HepG2 (cell line): Measurements from ENCODE around the gene DIS3L2. TPM values are rescaled to one million over a fixed set of nuclear protein-coding genes. Genes with fewer than 3 reads are reported as not detected.

Source experiments
- CBX1 ChIP-seq: IDR thresholded peaks from one replicate; pipeline ENCODE4 v1.6.1; 2016; ENCODE audit warnings: antibody characterized with exemption, low read depth
- CCDC6 ChIP-seq: sonication (generic); formaldehyde crosslinking; IDR thresholded peaks from 2 replicates; pipeline ENCODE4 v1.8.1; 2022; ENCODE audit warnings: mild to moderate bottlenecking, missing genetic modification reagents, moderate library complexity
- ELF3 ChIP-seq: IDR thresholded peaks from 2 replicates; pipeline ENCODE4 v1.6.1; 2016; ENCODE audit warnings: missing genetic modification reagents, missing compliant biosample characterization
- FOSL1 ChIP-seq: sonication (generic); formaldehyde crosslinking; IDR thresholded peaks from 2 replicates; pipeline ENCODE4 v1.9.0; 2021; ENCODE audit warnings: missing genetic modification reagents, borderline replicate concordance
- HOXA9 ChIP-seq: sonication (generic); formaldehyde crosslinking; IDR thresholded peaks from 2 replicates; pipeline ENCODE4 v1.8.1; 2022; ENCODE audit warnings: missing genetic modification reagents, mild to moderate bottlenecking, moderate library complexity, borderline replicate concordance
- KAT7 ChIP-seq: IDR thresholded peaks from 2 replicates; pipeline ENCODE4 v1.6.1; 2018; ENCODE audit warnings: borderline replicate concordance, missing compliant biosample characterization
- NR2F2 ChIP-seq: IDR thresholded peaks from 2 replicates; pipeline ENCODE4 v1.6.1; 2012; ENCODE audit warnings: low read depth, inconsistent platforms, borderline replicate concordance
- PLSCR1 ChIP-seq: sonication (generic); formaldehyde crosslinking; IDR thresholded peaks from 2 replicates; pipeline ENCODE4 v1.5.0; 2020; ENCODE audit warnings: missing genetic modification reagents, mild to moderate bottlenecking, borderline replicate concordance
- RNF219 ChIP-seq: sonication (generic); formaldehyde crosslinking; IDR thresholded peaks from 2 replicates; pipeline ENCODE4 v1.5.0; 2020; ENCODE audit warnings: mild to moderate bottlenecking, missing genetic modification reagents
- TEAD2 ChIP-seq: sonication (generic); formaldehyde crosslinking; IDR thresholded peaks from 2 replicates; pipeline ENCODE4 v1.9.0; 2021; ENCODE audit warnings: missing genetic modification reagents
- ZBTB38 ChIP-seq: sonication (generic); formaldehyde crosslinking; IDR thresholded peaks from 2 replicates; pipeline ENCODE4 v1.5.1; 2020; ENCODE audit warnings: mild to moderate bottlenecking, missing genetic modification reagents
- ZFP82 ChIP-seq: sonication (generic); formaldehyde crosslinking; IDR thresholded peaks from 2 replicates; pipeline ENCODE4 v1.5.1; 2020; ENCODE audit warnings: mild to moderate bottlenecking, missing genetic modification reagents, borderline replicate concordance
- ZFP91 ChIP-seq: sonication (generic); formaldehyde crosslinking; IDR thresholded peaks from 2 replicates; pipeline ENCODE4 v1.9.0; 2022; ENCODE audit warnings: missing genetic modification reagents, mild to moderate bottlenecking, borderline replicate concordance
- ZMAT5 ChIP-seq: sonication (generic); formaldehyde crosslinking; IDR thresholded peaks from 2 replicates; pipeline ENCODE4 v1.5.0; 2020; ENCODE audit warnings: mild to moderate bottlenecking, low read depth, missing genetic modification reagents, borderline replicate concordance
- ZNF235 ChIP-seq: sonication (generic); formaldehyde crosslinking; IDR thresholded peaks from 2 replicates; pipeline ENCODE4 v1.8.1; 2023; ENCODE audit warnings: mild to moderate bottlenecking, missing genetic modification reagents, borderline replicate concordance
- ZNF292 ChIP-seq: sonication (generic); formaldehyde crosslinking; IDR thresholded peaks from 2 replicates; pipeline ENCODE4 v1.8.1; 2022; ENCODE audit warnings: mild to moderate bottlenecking, low read depth, missing genetic modification reagents, borderline replicate concordance
- ZNF431 ChIP-seq: sonication (generic); formaldehyde crosslinking; IDR thresholded peaks from 2 replicates; pipeline ENCODE4 v1.9.0; 2022; ENCODE audit warnings: missing genetic modification reagents, low read depth, mild to moderate bottlenecking, borderline replicate concordance
- ZNF503 ChIP-seq: sonication (generic); formaldehyde crosslinking; IDR thresholded peaks from 2 replicates; pipeline ENCODE4 v1.4.0; 2020; ENCODE audit warnings: missing genetic modification reagents
- ZNF546 ChIP-seq: sonication (generic); formaldehyde crosslinking; conservative IDR thresholded peaks from 2 replicates; pipeline ENCODE4 v1.8.1; 2023; ENCODE audit warnings: mild to moderate bottlenecking, missing genetic modification reagents
- ZNF775 ChIP-seq: sonication (generic); formaldehyde crosslinking; IDR thresholded peaks from 2 replicates; pipeline ENCODE4 v1.4.0; 2020; ENCODE audit warnings: missing genetic modification reagents, mild to moderate bottlenecking, moderate library complexity, borderline replicate concordance
- ZSCAN22 ChIP-seq: sonication (generic); formaldehyde crosslinking; IDR thresholded peaks from 2 replicates; pipeline ENCODE4 v1.4.0; 2020; ENCODE audit warnings: mild to moderate bottlenecking, missing genetic modification reagents
- polyA plus RNA-seq, 8 experiments: library from polyadenylated mRNA; depleted of rRNA in 3 of 8; stranded (reverse) in 7 of 8; unstranded in 1 of 8; fragments of >200 nt; fragmentation: Illumina TruSeq in 4 of 8; extraction: Trizol in 4 of 8; gene quantifications; 2 replicates each; pipeline versions ENCODE4 v1.2.1 to v1.2.3, GENCODE V29; 2011 to 2016; ENCODE audit warnings: low read depth in 4 of 8, missing spikeins in 1 of 8, mixed read lengths in 1 of 8; ENCODE audit not compliant: insufficient read depth in 1 of 8
- total RNA-seq, 5 experiments: library from RNA; depleted of rRNA; stranded (reverse); fragments of >200 nt; fragmentation: Illumina TruSeq; extraction: Trizol; gene quantifications; 2 replicates each; pipeline ENCODE4 v1.2.3, GENCODE V29; 2016; ENCODE audit warnings: low read depth in 1 of 5

DIS3L2 gene
- total and polyA plus RNA-seq, 2 of the 13 experiments (the other 11 are each of a cell fraction or from before 2014, with no cell fraction given): 7.0 to 23.9 TPM

- TF ChIP-seq CCDC6 (peak; percentile 73; the same call in 1 of the 2 replicates), ZNF546 (CRISPR knock-in tag) (no peak), ELF3 (CRISPR knock-in tag) (peak; percentile 12; the same call in 1 of the 2 replicates), NR2F2 (no peak), KAT7 (CRISPR knock-in tag) (no peak), ZBTB38 (peak; percentile 45; the same call in 1 of the 2 replicates), ZNF235 (CRISPR knock-in tag) (no peak), TEAD2 (CRISPR knock-in tag) (no peak), ZSCAN22 (CRISPR knock-in tag) (peak; percentile 68; the same call in 1 of the 2 replicates), CBX1 (no peak), ZNF431 (CRISPR knock-in tag) (no peak), ZNF503 (CRISPR knock-in tag) (no peak), ZNF775 (CRISPR knock-in tag) (no peak), HOXA9 (CRISPR knock-in tag) (peak; percentile 79; the same call in 1 of the 2 replicates), PLSCR1 (CRISPR knock-in tag) (no peak), RNF219 (CRISPR knock-in tag) (no peak), FOSL1 (CRISPR knock-in tag) (no peak), ZFP82 (CRISPR knock-in tag) (no peak), ZFP91 (CRISPR knock-in tag) (peak; percentile 34; the same call in 1 of the 2 replicates), ZMAT5 (no peak), ZNF292 (CRISPR knock-in tag) (no peak)
Measured at GRCh38 chr2:231925303-231926179, 36.0 kb upstream of the DIS3L2 start (continued).
